Panc1 (cell line): ENCODE measurements around the gene LATS2. TPM values are rescaled to one million over a fixed set of nuclear protein-coding genes. Genes with fewer than 3 reads are reported as not detected.

Source experiments
- ATAC-seq: fragments of 200-7000 bp; cut with Tn5 transposase; 2 replicates; pipeline ENCODE4 v1.9.1; 2020; ENCODE audit warnings: mild to moderate bottlenecking, moderate library complexity
- BruUV-seq: library from RNA; stranded (reverse); fragments of 400-500 nt; replicated peaks from 2 replicates; lab custom pipeline; 2021; lab: Mats Ljungman, UMichigan
- CTCF ChIA-PET: fragments of 300-600 bp; sonication (Branson Sonifier 250); formaldehyde crosslinking; loops from one replicate; lab custom pipeline; 2022; ENCODE audit warnings: antibody characterized with exemption; lab: Charles Lee
- POLR2A ChIA-PET: fragments of 300-600 bp; sonication (Branson Sonifier 250); formaldehyde crosslinking; loops from one replicate; lab custom pipeline; 2022; ENCODE audit warnings: antibody characterized with exemption; lab: Charles Lee
- DNase-seq: peaks from one replicate; pipeline ENCODE4 v3.0.0-alpha.2; 2010; ENCODE audit warnings: low read depth, low spot score
- H3K27ac ChIP-seq: 2 replicates; pipeline ENCODE4 v1.5.1; 2011; ENCODE audit warnings: mild to moderate bottlenecking, low read length, inconsistent platforms
- H3K27me3 ChIP-seq: fragments of 200-500 bp; sonication (Bioruptor generic); 2 replicates; pipeline ENCODE4 v1.6.0; 2014; ENCODE audit warnings: low read length, inconsistent platforms; ENCODE audit not compliant: control insufficient read depth, insufficient read depth
- H3K36me3 ChIP-seq: fragments of 200-500 bp; sonication (Bioruptor generic); 2 replicates; pipeline ENCODE4 v1.5.1; 2014; ENCODE audit warnings: inconsistent platforms, mild to moderate bottlenecking, low read length, moderate library complexity; ENCODE audit not compliant: control insufficient read depth, insufficient read depth
- H3K4me1 ChIP-seq: 2 replicates; pipeline ENCODE4 v1.5.1; 2011; ENCODE audit warnings: inconsistent platforms, mild to moderate bottlenecking, low read length, moderate library complexity; ENCODE audit not compliant: control insufficient read depth, insufficient read depth
- H3K4me3 ChIP-seq, 2 experiments: 2 replicates each; pipeline ENCODE4 v1.5.1; 2011 to 2012; ENCODE audit warnings: low read depth in 2 of 2, low read length in 2 of 2, mild to moderate bottlenecking in 2 of 2, inconsistent platforms in 1 of 2, moderate library complexity in 1 of 2
- H3K9me3 ChIP-seq: fragments of 200-500 bp; sonication (Bioruptor generic); 2 replicates; pipeline ENCODE4 v1.5.1; 2014; ENCODE audit warnings: low read depth, mild to moderate bottlenecking, inconsistent platforms, low read length, moderate library complexity; ENCODE audit not compliant: control insufficient read depth, insufficient read depth
- POLR2AphosphoS5 ChIP-seq: IDR thresholded peaks from 2 replicates; pipeline ENCODE4 v1.6.1; 2012; ENCODE audit warnings: mild to moderate bottlenecking, low read depth, low read length, moderate library complexity
- SIN3A ChIP-seq: IDR thresholded peaks from 2 replicates; pipeline ENCODE4 v1.6.1; 2012; ENCODE audit warnings: low read depth, mild to moderate bottlenecking, low read length, moderate library complexity, borderline replicate concordance; ENCODE audit not compliant: insufficient read depth
- TCF7L2 ChIP-seq: IDR thresholded peaks from 2 replicates; pipeline ENCODE4 v1.6.1; 2011; ENCODE audit warnings: mild to moderate bottlenecking, low read depth, low read length, inconsistent platforms
- in situ Hi-C: cut with HindIII; loops from 2 replicates; pipeline ENCODE4 v1.10.0; 2016; ENCODE audit warnings: low sequenced_read_pairs, low pct_unique_long_range_greater_than_20kb
- intact Hi-C: fragments of 100-400 bp; cut with micrococcal nuclease; formaldehyde crosslinking; loops from one replicate; pipeline ENCODE4 v1.10.0; 2022; ENCODE audit not compliant: unreplicated experiment
- total RNA-seq: library from RNA; stranded (reverse); gene quantifications from one replicate; pipeline ENCODE4 v1.2.1, GENCODE V29; 2021; ENCODE audit not compliant: unreplicated experiment
- TF ChIP-seq, protein P1 (sequence below): fragments of 450-650 bp; IDR thresholded peaks from 2 replicates; pipeline ENCODE4 v1.5.1; 2017; ENCODE audit warnings: mild to moderate bottlenecking
- TF ChIP-seq, protein P2 (sequence below), 2 experiments: IDR thresholded peaks; 2 replicates each; pipeline ENCODE4 v1.6.1; 2011 to 2012; ENCODE audit warnings: low read depth in 2 of 2, control low read depth in 1 of 2, low read length in 1 of 2, mild to moderate bottlenecking in 1 of 2, moderate library complexity in 1 of 2; ENCODE audit not compliant: insufficient read depth in 1 of 2

The LATS2 gene
- total RNA-seq, 1 experiment from 2014 or later = 24.5 TPM

DNA sequence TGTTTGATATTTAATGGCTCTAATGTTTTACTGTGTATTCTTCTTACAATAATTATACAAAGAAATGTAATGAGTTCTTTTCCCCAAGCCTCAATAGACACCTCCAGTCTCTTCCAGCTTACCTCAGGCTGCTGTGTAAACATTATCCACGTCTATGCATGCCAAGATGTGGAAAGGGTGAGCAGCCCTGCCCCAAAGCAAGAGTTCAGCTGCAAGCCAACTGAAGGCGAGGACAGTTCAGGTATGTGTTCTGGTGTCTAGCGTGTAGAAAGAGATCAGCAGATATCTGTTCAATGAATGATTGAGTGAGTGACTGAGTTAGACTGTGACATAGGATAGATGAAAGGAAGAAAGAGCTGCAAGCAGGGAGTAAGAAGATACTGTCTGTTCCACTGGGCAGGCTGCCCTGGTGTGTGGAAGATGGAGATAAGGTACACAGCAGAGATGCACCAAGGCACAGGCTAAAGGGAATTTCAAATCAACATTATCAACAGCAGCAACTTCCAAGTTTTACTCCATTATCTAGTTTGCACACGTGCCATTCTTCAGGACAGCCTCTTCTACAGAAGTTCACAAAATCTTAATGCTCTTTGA lies 66.0 kb downstream of the LATS2 start:
- no peak for DNase-seq

DNA sequence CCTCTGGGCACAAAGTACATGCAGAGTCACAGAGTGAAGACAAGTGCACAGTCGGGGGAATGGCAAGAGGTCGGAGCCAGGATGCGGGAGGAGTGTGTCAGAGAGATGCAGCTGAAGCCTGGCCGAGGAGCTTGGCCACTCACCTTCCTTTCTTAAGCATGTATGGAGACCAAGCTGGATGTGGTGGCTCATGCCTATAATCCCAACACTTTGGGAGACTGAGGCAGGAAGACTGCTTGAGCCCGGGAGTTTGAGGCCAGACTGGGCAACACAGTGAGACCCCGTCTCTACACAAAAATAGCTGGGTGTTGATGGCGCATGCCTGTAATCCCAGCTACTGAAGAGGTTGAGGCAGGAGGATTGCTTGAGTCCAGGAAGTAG lies 67.0 kb downstream of the LATS2 start:
- no peak for TF ChIP-seq POLR2AphosphoS5
- TF ChIP-seq, protein P1, sequence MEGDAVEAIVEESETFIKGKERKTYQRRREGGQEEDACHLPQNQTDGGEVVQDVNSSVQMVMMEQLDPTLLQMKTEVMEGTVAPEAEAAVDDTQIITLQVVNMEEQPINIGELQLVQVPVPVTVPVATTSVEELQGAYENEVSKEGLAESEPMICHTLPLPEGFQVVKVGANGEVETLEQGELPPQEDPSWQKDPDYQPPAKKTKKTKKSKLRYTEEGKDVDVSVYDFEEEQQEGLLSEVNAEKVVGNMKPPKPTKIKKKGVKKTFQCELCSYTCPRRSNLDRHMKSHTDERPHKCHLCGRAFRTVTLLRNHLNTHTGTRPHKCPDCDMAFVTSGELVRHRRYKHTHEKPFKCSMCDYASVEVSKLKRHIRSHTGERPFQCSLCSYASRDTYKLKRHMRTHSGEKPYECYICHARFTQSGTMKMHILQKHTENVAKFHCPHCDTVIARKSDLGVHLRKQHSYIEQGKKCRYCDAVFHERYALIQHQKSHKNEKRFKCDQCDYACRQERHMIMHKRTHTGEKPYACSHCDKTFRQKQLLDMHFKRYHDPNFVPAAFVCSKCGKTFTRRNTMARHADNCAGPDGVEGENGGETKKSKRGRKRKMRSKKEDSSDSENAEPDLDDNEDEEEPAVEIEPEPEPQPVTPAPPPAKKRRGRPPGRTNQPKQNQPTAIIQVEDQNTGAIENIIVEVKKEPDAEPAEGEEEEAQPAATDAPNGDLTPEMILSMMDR = no peak
- TF ChIP-seq, protein P2, sequence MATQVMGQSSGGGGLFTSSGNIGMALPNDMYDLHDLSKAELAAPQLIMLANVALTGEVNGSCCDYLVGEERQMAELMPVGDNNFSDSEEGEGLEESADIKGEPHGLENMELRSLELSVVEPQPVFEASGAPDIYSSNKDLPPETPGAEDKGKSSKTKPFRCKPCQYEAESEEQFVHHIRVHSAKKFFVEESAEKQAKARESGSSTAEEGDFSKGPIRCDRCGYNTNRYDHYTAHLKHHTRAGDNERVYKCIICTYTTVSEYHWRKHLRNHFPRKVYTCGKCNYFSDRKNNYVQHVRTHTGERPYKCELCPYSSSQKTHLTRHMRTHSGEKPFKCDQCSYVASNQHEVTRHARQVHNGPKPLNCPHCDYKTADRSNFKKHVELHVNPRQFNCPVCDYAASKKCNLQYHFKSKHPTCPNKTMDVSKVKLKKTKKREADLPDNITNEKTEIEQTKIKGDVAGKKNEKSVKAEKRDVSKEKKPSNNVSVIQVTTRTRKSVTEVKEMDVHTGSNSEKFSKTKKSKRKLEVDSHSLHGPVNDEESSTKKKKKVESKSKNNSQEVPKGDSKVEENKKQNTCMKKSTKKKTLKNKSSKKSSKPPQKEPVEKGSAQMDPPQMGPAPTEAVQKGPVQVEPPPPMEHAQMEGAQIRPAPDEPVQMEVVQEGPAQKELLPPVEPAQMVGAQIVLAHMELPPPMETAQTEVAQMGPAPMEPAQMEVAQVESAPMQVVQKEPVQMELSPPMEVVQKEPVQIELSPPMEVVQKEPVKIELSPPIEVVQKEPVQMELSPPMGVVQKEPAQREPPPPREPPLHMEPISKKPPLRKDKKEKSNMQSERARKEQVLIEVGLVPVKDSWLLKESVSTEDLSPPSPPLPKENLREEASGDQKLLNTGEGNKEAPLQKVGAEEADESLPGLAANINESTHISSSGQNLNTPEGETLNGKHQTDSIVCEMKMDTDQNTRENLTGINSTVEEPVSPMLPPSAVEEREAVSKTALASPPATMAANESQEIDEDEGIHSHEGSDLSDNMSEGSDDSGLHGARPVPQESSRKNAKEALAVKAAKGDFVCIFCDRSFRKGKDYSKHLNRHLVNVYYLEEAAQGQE (IDR thresholded peaks at IDR 0.05; ENCODE audit: insufficient read depth in 1 of 2, low read depth in 2 of 2, low read length in 1 of 2) = no peak
- Histone ChIP-seq H3K27ac (no peak overlapping the region), H3K9me3 (no peaks in the 10 kb centered on the region), H3K27me3 (no peaks in the 10 kb centered on the region), H3K36me3 (no peaks in the 10 kb centered on the region; the same call in 1 of the 2 replicates), H3K4me3 (no peak overlapping the region), H3K4me1 (no peaks in the 10 kb centered on the region; the same call in 1 of the 2 replicates)
- intact Hi-C loops = no loop called here
- POLR2A ChIA-PET = interaction anchor here (0.6 kb wide), 1 partner anchor 70 kb away, joined by 5 read pairs; no protein-coding TSS in a partner anchor
- ATAC-seq = no peak
- no TSS peak for BruUV-seq
- in situ Hi-C loops = no loop called here
- CTCF ChIA-PET = no interaction called here
- DNase-seq = no peak

More for the DNA sequence above, 66.0 kb downstream of the LATS2 start:
- intact Hi-C loops (no loop called here), in situ Hi-C loops (no loop called here)
- Histone ChIP-seq H3K36me3 (no peaks in the 10 kb centered on the region; the same call in 1 of the 2 replicates), H3K4me1 (no peaks in the 10 kb centered on the region; the same call in 1 of the 2 replicates), H3K9me3 (no peaks in the 10 kb centered on the region), H3K4me3 (no peak overlapping the region), H3K27ac (no peak overlapping the region), H3K27me3 (no peaks in the 10 kb centered on the region)
- no peak for ATAC-seq
- ChIA-PET CTCF (no interaction called here), POLR2A (no interaction called here)
- TF ChIP-seq, protein P2 (IDR thresholded peaks at IDR 0.05; ENCODE audit: insufficient read depth in 1 of 2, low read depth in 2 of 2, low read length in 1 of 2) = no peak
- no peak for TF ChIP-seq SIN3A
- no peak for TF ChIP-seq POLR2AphosphoS5
- TF ChIP-seq, protein P1 = no peak
- TF ChIP-seq TCF7L2 = no peak
- no TSS peak for BruUV-seq
